ENCODE results near the gene INSYN2B. TPM values are rescaled to one million over a fixed set of nuclear protein-coding genes. Genes with fewer than 3 reads are reported as not detected.

Gene INSYN2B
- total RNA-seq, 1 experiment from 2014 or later, result not detected

DNA sequence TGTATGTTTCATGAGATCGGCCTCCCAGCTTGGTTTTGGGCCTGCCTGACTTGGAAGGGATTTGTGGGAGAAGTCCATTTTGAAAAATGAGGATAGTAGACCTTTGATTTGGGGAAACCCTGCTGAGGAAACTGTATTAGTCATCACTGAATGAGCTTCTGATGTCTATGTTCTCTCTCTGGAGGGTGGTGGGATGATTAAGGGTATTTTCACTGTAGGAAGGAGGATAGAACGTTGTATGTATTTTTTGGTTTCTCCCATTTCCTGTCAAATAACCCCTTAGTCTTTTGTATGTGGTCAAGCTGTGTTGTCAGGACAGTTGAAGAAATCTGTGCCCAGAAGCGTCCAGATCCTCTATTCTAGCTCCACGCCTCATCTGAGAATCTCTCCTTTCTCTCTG, 151.9 kb downstream of the INSYN2B start:
- ChIA-PET CTCF (no interaction called here), POLR2A (no interaction called here)
- no peak for TF ChIP-seq ESRRA (CRISPR knock-in tag; IDR thresholded peaks at IDR 0.05; ENCODE audit: borderline replicate concordance)
- TF ChIP-seq, protein P1, sequence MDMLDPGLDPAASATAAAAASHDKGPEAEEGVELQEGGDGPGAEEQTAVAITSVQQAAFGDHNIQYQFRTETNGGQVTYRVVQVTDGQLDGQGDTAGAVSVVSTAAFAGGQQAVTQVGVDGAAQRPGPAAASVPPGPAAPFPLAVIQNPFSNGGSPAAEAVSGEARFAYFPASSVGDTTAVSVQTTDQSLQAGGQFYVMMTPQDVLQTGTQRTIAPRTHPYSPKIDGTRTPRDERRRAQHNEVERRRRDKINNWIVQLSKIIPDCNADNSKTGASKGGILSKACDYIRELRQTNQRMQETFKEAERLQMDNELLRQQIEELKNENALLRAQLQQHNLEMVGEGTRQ (CRISPR knock-in tag; IDR thresholded peaks at IDR 0.05), result no peak
- no peak for TF ChIP-seq JAZF1 (CRISPR knock-in tag; IDR thresholded peaks at IDR 0.05)
- TF ChIP-seq, protein P2, sequence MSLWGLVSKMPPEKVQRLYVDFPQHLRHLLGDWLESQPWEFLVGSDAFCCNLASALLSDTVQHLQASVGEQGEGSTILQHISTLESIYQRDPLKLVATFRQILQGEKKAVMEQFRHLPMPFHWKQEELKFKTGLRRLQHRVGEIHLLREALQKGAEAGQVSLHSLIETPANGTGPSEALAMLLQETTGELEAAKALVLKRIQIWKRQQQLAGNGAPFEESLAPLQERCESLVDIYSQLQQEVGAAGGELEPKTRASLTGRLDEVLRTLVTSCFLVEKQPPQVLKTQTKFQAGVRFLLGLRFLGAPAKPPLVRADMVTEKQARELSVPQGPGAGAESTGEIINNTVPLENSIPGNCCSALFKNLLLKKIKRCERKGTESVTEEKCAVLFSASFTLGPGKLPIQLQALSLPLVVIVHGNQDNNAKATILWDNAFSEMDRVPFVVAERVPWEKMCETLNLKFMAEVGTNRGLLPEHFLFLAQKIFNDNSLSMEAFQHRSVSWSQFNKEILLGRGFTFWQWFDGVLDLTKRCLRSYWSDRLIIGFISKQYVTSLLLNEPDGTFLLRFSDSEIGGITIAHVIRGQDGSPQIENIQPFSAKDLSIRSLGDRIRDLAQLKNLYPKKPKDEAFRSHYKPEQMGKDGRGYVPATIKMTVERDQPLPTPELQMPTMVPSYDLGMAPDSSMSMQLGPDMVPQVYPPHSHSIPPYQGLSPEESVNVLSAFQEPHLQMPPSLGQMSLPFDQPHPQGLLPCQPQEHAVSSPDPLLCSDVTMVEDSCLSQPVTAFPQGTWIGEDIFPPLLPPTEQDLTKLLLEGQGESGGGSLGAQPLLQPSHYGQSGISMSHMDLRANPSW (CRISPR knock-in tag; conservative IDR thresholded peaks at IDR 0.05; ENCODE audit: low read depth), result no peak
- no peak for TF ChIP-seq SOX15 (CRISPR knock-in tag; IDR thresholded peaks at IDR 0.05)
- no peak for TF ChIP-seq CREB1 (CRISPR knock-in tag; IDR thresholded peaks at IDR 0.05)
- TF ChIP-seq, protein P3, sequence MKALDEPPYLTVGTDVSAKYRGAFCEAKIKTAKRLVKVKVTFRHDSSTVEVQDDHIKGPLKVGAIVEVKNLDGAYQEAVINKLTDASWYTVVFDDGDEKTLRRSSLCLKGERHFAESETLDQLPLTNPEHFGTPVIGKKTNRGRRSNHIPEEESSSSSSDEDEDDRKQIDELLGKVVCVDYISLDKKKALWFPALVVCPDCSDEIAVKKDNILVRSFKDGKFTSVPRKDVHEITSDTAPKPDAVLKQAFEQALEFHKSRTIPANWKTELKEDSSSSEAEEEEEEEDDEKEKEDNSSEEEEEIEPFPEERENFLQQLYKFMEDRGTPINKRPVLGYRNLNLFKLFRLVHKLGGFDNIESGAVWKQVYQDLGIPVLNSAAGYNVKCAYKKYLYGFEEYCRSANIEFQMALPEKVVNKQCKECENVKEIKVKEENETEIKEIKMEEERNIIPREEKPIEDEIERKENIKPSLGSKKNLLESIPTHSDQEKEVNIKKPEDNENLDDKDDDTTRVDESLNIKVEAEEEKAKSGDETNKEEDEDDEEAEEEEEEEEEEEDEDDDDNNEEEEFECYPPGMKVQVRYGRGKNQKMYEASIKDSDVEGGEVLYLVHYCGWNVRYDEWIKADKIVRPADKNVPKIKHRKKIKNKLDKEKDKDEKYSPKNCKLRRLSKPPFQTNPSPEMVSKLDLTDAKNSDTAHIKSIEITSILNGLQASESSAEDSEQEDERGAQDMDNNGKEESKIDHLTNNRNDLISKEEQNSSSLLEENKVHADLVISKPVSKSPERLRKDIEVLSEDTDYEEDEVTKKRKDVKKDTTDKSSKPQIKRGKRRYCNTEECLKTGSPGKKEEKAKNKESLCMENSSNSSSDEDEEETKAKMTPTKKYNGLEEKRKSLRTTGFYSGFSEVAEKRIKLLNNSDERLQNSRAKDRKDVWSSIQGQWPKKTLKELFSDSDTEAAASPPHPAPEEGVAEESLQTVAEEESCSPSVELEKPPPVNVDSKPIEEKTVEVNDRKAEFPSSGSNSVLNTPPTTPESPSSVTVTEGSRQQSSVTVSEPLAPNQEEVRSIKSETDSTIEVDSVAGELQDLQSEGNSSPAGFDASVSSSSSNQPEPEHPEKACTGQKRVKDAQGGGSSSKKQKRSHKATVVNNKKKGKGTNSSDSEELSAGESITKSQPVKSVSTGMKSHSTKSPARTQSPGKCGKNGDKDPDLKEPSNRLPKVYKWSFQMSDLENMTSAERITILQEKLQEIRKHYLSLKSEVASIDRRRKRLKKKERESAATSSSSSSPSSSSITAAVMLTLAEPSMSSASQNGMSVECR (CRISPR knock-in tag; IDR thresholded peaks at IDR 0.05; ENCODE audit: borderline replicate concordance), result no peak
- no peak for TF ChIP-seq TP53 (CRISPR knock-in tag; IDR thresholded peaks at IDR 0.05)
- no peak for TF ChIP-seq ZNF232 (CRISPR knock-in tag; IDR thresholded peaks at IDR 0.05)
- TF ChIP-seq JUN (CRISPR knock-in tag; IDR thresholded peaks at IDR 0.05), result no peak
- TF ChIP-seq, protein P4, sequence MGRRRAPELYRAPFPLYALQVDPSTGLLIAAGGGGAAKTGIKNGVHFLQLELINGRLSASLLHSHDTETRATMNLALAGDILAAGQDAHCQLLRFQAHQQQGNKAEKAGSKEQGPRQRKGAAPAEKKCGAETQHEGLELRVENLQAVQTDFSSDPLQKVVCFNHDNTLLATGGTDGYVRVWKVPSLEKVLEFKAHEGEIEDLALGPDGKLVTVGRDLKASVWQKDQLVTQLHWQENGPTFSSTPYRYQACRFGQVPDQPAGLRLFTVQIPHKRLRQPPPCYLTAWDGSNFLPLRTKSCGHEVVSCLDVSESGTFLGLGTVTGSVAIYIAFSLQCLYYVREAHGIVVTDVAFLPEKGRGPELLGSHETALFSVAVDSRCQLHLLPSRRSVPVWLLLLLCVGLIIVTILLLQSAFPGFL (CRISPR knock-in tag; IDR thresholded peaks at IDR 0.05; ENCODE audit: borderline replicate concordance), result no peak
- no peak for TF ChIP-seq ZNF396 (CRISPR knock-in tag; IDR thresholded peaks at IDR 0.05; ENCODE audit: borderline replicate concordance)
- Mint-ChIP-seq H3K4me1 (peaks cover 7% of the 10 kb centered on the region), H3K9me3 (peaks cover 8% of the 10 kb centered on the region; the same call in 1 of the 2 replicates), H3K27ac (no peak overlapping the region), H3K27me3 (ENCODE audit: low read depth) (no peaks in the 10 kb centered on the region), H3K36me3 (no peaks in the 10 kb centered on the region), H3K4me3 (no peak overlapping the region)
- DNase-seq (ENCODE audit: low spot score), result no peak
- ATAC-seq, result no peak

DNA sequence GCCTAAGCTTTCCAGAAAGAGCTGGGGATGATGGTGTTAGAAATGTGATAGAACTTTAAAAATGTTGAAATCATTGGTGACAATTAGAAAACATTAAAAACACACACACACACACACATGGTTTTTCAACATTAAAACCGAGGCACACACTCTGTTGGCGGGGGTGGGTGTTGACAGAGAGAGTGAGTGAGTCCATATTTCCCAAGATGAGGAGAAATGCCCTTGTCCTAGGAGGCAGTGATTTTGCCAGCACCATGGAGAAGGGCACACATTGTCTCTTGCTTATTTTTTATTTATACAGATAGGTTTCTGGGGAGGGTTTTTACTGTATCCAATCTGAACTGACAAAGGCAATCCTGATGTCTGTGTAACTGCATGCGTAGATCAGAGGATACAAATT, 152.5 kb downstream of the INSYN2B start:
- ChIA-PET POLR2A (no interaction called here), CTCF (interaction anchor here (1.5 to 1.8 kb wide), 7 partner anchors 19 to 243 kb away, joined by 5 to 18 read pairs (median 8); partner anchors contain the start of gene INSYN2B)
- no peaks in the 10 kb centered on the region for H3K36me3 Mint-ChIP-seq
- peaks cover 7% of the 10 kb centered on the region for H3K4me1 Mint-ChIP-seq
- ATAC-seq (no peak), DNase-seq (ENCODE audit: low spot score) (no peak)
- no peaks in the 10 kb centered on the region for H3K27me3 Mint-ChIP-seq (ENCODE audit: low read depth)
- H3K27ac Mint-ChIP-seq, result no peak overlapping the region
- no peak overlapping the region for H3K4me3 Mint-ChIP-seq
- peaks cover 8% of the 10 kb centered on the region; the same call in 1 of the 2 replicates for H3K9me3 Mint-ChIP-seq
- TF ChIP-seq ZNF263 (CRISPR knock-in tag; IDR thresholded peaks at IDR 0.05; ENCODE audit: low read depth) (no peak), ZNF396 (CRISPR knock-in tag; IDR thresholded peaks at IDR 0.05; ENCODE audit: borderline replicate concordance) (no peak)
- TF ChIP-seq, protein P5, sequence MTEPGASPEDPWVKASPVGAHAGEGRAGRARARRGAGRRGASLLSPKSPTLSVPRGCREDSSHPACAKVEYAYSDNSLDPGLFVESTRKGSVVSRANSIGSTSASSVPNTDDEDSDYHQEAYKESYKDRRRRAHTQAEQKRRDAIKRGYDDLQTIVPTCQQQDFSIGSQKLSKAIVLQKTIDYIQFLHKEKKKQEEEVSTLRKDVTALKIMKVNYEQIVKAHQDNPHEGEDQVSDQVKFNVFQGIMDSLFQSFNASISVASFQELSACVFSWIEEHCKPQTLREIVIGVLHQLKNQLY (CRISPR knock-in tag; IDR thresholded peaks at IDR 0.05), result no peak
- TF ChIP-seq, protein P6, sequence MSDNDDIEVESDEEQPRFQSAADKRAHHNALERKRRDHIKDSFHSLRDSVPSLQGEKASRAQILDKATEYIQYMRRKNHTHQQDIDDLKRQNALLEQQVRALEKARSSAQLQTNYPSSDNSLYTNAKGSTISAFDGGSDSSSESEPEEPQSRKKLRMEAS (CRISPR knock-in tag; IDR thresholded peaks at IDR 0.05), result no peak
- TF ChIP-seq, protein P3 (CRISPR knock-in tag; IDR thresholded peaks at IDR 0.05; ENCODE audit: borderline replicate concordance), result no peak

Measured in WTC11 (cell line).